CD4-positive, alpha-beta memory T cell (primary cell): ENCODE measurements around the gene GSTA1. TPM values are rescaled to one million over a fixed set of nuclear protein-coding genes. Genes with fewer than 3 reads are reported as not detected.
"Not testable (repeated sequence)": the region's sequence is repeated elsewhere in the genome, so short reads cannot be mapped to it uniquely, and the experiment has no call there.

Source experiments
- CTCF ChIA-PET: fragments of 350-600 bp; sonication (Branson Sonifier 250); formaldehyde crosslinking; loops from one replicate; lab custom pipeline; 2021; ENCODE audit warnings: inconsistent platforms; ENCODE audit not compliant: partially characterized antibody; lab: Charles Lee
- POLR2A ChIA-PET: fragments of 350-600 bp; sonication (Branson Sonifier 250); formaldehyde crosslinking; loops from one replicate; lab custom pipeline; 2021; ENCODE audit not compliant: partially characterized antibody; lab: Charles Lee
- DNase-seq, 5 donors: peaks; one replicate each; pipeline versions ENCODE4 v3.0.0 to v3.0.0-alpha.2; 2020 to 2022; ENCODE audit warnings: mixed read lengths in 1 of 5
- H3K27ac ChIP-seq: one replicate; pipeline ENCODE4 v1.7.0; 2013; ENCODE audit warnings: low read depth, low read length
- H3K27me3 ChIP-seq: 2 replicates; pipeline ENCODE4 v1.7.0; 2013; ENCODE audit warnings: mild to moderate bottlenecking, low read length, moderate library complexity; ENCODE audit not compliant: insufficient read depth
- H3K36me3 ChIP-seq: 2 replicates; pipeline ENCODE4 v1.7.0; 2013; ENCODE audit warnings: mild to moderate bottlenecking, low read length, moderate library complexity; ENCODE audit not compliant: insufficient read depth
- H3K4me1 ChIP-seq: 2 replicates; pipeline ENCODE4 v1.7.0; 2013; ENCODE audit warnings: mild to moderate bottlenecking, low read length, moderate library complexity; ENCODE audit not compliant: insufficient read depth
- H3K4me3 ChIP-seq, 2 donors: one replicate each; pipeline ENCODE4 v1.7.0; 2013; ENCODE audit warnings: low read length in 2 of 2, mild to moderate bottlenecking in 1 of 2
- H3K9me3 ChIP-seq, 2 donors: one replicate each; pipeline ENCODE4 v1.7.0; 2013; ENCODE audit warnings: low read length in 2 of 2, control low read depth in 1 of 2; ENCODE audit not compliant: control insufficient read depth in 1 of 2
- H3K27ac Mint-ChIP-seq, 7 donors: one replicate each; pipeline ENCODE4 v1.8.0; 2020 to 2021; ENCODE audit warnings: mixed read lengths in 7 of 7, mild to moderate bottlenecking in 6 of 7, inconsistent platforms in 3 of 7, moderate library complexity in 3 of 7
- H3K27me3 Mint-ChIP-seq, 2 donors: one replicate each; pipeline ENCODE4 v1.8.0; 2020 to 2021; ENCODE audit warnings: mixed read lengths in 2 of 2
- H3K36me3 Mint-ChIP-seq, 2 donors: one replicate each; pipeline ENCODE4 v1.8.0; 2020 to 2021; ENCODE audit warnings: mixed read lengths in 2 of 2, inconsistent platforms in 1 of 2, mild to moderate bottlenecking in 1 of 2
- H3K4me1 Mint-ChIP-seq, 4 donors: one replicate each; pipeline ENCODE4 v1.8.0; 2020 to 2021; ENCODE audit warnings: mixed read lengths in 4 of 4, mild to moderate bottlenecking in 1 of 4
- H3K4me3 Mint-ChIP-seq, 8 donors: one replicate each; pipeline ENCODE4 v1.8.0; 2020 to 2021; ENCODE audit warnings: mixed read lengths in 8 of 8, mild to moderate bottlenecking in 7 of 8, moderate library complexity in 6 of 8, inconsistent platforms in 3 of 8
- H3K9me3 Mint-ChIP-seq, 8 donors: one replicate each; pipeline ENCODE4 v1.8.0; 2020 to 2021; ENCODE audit warnings: mixed read lengths in 8 of 8, mild to moderate bottlenecking in 5 of 8, inconsistent platforms in 3 of 8, moderate library complexity in 1 of 8
- intact Hi-C: fragments of 100-400 bp; cut with micrococcal nuclease; formaldehyde crosslinking; loops from one replicate; pipeline ENCODE4 v1.15.1; 2023
- polyA plus RNA-seq, 2 donors: library from polyadenylated mRNA; unstranded; fragments of 300-500 nt; fragmentation: Illumina TruSeq; gene quantifications; one replicate each; pipeline ENCODE4 v1.2.3, GENCODE V29; 2021
- total RNA-seq, 2 experiments: library from RNA; stranded (reverse); gene quantifications; one replicate each; pipeline ENCODE4 v1.2.3, GENCODE V29; 2021

The GSTA1 gene
- total and polyA plus RNA-seq, 4 experiments from 2014 or later = not detected

DNA sequence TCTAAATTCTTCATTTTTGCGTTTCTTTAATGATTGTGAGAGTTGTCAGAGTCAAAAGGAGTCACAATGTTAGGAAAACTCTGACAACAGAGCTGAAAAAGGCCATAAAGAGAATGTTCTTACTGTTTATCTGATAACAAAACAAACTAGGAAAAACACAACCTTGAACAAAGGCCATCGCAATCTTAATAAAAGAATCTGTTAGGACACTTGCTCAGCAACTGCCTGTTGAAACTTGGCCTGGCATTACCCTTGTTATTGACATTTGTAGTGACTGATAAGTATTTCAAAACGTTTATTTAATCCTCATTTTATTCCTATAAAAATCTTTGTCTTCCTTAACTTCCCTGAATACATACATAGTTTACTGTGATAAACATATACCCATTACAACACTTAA is 15.7 kb downstream of the GSTA1 start:
- H3K9me3 ChIP-seq = no peaks in the 10 kb centered on the region
- POLR2A ChIA-PET = no interaction called here
- no peaks in the 10 kb centered on the region for H3K4me1 ChIP-seq
- Mint-ChIP-seq H3K27ac (no peak overlapping the region), H3K27me3 (peaks cover 2 to 7% of the 10 kb centered on the region in 2 donors), H3K4me3 (no peak overlapping the region), H3K36me3 (no peaks in the 10 kb centered on the region), H3K9me3 (peaks cover 0 to 7% (median 4%) of the 10 kb centered on the region in 8 donors), H3K4me1 (no peaks in the 10 kb centered on the region)
- no peaks in the 10 kb centered on the region for H3K27me3 ChIP-seq
- no peak for DNase-seq
- H3K27ac ChIP-seq = no peak overlapping the region
- no peak overlapping the region for H3K4me3 ChIP-seq
- intact Hi-C loops = no loop called here
- no peaks in the 10 kb centered on the region for H3K36me3 ChIP-seq
- CTCF ChIA-PET = no interaction called here

DNA sequence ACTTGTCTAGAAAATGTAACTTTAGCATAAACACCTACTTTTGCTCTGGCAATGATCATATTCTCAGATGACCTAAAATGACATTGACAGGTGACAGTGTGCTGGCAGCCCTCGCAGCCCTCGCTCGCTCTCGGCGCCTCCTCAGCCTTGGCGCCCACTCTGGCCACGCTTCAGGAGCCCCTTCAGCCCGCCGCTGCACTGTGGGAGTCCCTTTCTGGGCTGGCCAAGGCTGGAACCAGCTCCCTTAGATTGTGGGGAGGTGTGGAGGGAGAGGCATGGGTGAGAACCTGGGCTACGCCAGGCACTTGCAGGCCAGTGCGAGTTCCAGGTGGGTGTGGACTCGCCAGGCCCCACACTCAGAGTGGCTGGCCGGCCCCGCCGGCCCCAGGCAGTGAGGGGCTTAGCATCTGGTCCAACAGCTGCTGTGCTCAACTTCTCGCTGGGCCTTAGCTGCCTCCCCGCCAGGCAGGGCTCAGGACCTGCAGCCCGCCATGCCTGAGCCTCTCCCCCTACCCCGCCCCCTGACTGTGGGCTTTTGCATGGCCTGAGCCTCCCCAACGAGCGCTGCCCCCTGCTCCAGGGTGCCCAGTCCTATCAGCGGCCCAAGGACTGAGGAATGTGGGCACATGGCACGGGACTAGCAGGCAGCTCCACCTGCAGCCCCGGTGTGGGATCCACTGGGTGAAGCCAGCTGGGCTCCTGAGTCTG is 17.2 kb downstream of the GSTA1 start:
- H3K4me1 ChIP-seq = no peaks in the 10 kb centered on the region
- DNase-seq = no peak
- Mint-ChIP-seq H3K9me3 (peaks cover 0 to 2% (median 0%) of the 10 kb centered on the region in 8 donors), H3K36me3 (no peaks in the 10 kb centered on the region), H3K4me1 (no peaks in the 10 kb centered on the region), H3K27ac (no peak overlapping the region), H3K27me3 (peaks cover 5 to 7% of the 10 kb centered on the region in 2 donors), H3K4me3 (no peak overlapping the region)
- intact Hi-C loops = no loop called here
- no peaks in the 10 kb centered on the region for H3K36me3 ChIP-seq
- H3K27ac ChIP-seq = no peak overlapping the region
- H3K4me3 ChIP-seq = no peak overlapping the region
- H3K27me3 ChIP-seq = no peaks in the 10 kb centered on the region
- ChIA-PET CTCF (no interaction called here), POLR2A (no interaction called here)
- H3K9me3 ChIP-seq = no peaks in the 10 kb centered on the region

DNA sequence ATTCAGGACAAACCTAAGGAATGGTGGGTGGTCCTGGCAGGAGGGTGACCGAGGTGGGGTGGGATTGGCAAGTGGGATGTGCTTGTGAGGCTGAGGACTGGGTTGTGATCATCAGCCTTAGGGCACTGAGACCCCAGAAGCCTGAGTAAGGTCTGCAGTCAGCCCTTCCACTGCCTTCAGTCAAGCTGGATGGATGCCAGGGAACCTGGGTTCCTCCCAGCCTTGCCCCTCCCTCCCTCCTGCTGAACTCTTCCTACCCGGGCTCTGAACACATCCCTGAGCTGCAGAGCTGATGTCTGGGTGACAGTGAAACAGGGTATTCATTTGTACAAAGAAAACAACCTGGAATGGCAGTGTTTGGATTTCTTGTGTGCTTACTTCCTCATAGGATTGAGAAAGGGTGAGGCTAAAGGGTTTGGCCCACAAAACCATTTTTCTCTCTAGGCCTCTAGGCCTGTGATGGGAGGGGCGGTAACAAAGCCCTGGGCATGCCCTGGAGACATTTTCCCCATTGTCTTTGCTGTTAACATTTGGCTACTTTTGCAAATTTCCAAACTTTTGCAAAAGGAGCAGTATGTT is 20.8 kb downstream of the GSTA1 start:
- DNase-seq, POLR2A ChIA-PET, H3K9me3 Mint-ChIP-seq, H3K27ac Mint-ChIP-seq, intact Hi-C loops, H3K36me3 Mint-ChIP-seq, CTCF ChIA-PET, H3K27ac ChIP-seq, H3K27me3 ChIP-seq, H3K4me3 ChIP-seq, H3K4me1 Mint-ChIP-seq, H3K4me1 ChIP-seq, H3K4me3 Mint-ChIP-seq, H3K36me3 ChIP-seq, H3K9me3 ChIP-seq: not testable (repeated sequence)
- peaks cover 14 to 20% of the 10 kb centered on the region in 2 donors for H3K27me3 Mint-ChIP-seq

DNA sequence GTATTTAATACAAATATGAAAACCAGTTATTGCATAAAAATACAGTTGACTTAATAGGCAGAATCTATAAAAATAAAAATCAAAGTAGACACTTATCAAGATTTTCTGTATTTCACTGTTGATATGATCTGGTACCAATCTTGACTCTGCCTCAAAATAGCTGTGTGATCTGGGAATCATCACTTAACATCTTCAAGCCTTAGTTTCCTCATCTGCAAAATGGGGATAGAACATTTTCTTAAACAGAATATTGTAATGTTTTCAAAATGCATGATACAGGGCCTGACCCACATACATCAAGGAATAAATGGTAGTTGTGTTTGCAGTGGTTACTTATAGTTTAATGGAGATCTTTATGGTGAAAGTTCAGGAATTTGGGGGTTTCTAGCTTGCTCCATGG is 21.4 kb downstream of the GSTA1 start:
- H3K9me3 Mint-ChIP-seq, H3K36me3 Mint-ChIP-seq, CTCF ChIA-PET, H3K27ac Mint-ChIP-seq, H3K27ac ChIP-seq, intact Hi-C loops, H3K4me3 ChIP-seq, POLR2A ChIA-PET, DNase-seq, H3K9me3 ChIP-seq, H3K4me3 Mint-ChIP-seq, H3K4me1 Mint-ChIP-seq, H3K27me3 ChIP-seq, H3K4me1 ChIP-seq, H3K36me3 ChIP-seq: not testable (repeated sequence)
- H3K27me3 Mint-ChIP-seq = peaks cover 17 to 21% of the 10 kb centered on the region in 2 donors

DNA sequence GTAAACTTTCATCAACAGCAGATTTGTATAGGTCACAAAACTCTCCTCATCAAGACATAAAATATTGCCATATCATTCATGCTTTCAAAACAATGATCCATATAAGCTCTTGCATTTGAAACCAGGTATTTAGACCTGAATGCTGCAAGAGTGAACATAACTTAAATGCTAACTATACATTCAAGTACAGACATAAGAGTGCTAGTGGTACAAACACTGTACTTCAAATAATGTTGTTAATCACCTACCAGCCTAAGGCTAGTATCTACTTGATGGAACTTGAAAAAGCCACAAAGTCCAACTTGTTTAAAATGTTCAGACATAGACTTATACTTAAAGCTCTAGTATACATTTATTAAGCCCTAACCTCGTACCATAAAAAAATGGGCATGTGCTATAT is 24.4 kb downstream of the GSTA1 start:
- Histone ChIP-seq H3K36me3 (no peaks in the 10 kb centered on the region), H3K4me3 (no peak overlapping the region), H3K27me3 (no peaks in the 10 kb centered on the region), H3K9me3 (no peaks in the 10 kb centered on the region), H3K27ac (no peak overlapping the region), H3K4me1 (no peaks in the 10 kb centered on the region)
- H3K9me3 Mint-ChIP-seq = peaks cover 0 to 6% (median 0%) of the 10 kb centered on the region in 8 donors
- DNase-seq = no peak
- peaks cover 19 to 27% of the 10 kb centered on the region in 2 donors for H3K27me3 Mint-ChIP-seq
- no peak overlapping the region for H3K27ac Mint-ChIP-seq
- ChIA-PET CTCF (no interaction called here), POLR2A (no interaction called here)
- no peaks in the 10 kb centered on the region for H3K4me1 Mint-ChIP-seq
- H3K36me3 Mint-ChIP-seq = no peaks in the 10 kb centered on the region
- no peak overlapping the region for H3K4me3 Mint-ChIP-seq
- intact Hi-C loops = no loop called here

DNA sequence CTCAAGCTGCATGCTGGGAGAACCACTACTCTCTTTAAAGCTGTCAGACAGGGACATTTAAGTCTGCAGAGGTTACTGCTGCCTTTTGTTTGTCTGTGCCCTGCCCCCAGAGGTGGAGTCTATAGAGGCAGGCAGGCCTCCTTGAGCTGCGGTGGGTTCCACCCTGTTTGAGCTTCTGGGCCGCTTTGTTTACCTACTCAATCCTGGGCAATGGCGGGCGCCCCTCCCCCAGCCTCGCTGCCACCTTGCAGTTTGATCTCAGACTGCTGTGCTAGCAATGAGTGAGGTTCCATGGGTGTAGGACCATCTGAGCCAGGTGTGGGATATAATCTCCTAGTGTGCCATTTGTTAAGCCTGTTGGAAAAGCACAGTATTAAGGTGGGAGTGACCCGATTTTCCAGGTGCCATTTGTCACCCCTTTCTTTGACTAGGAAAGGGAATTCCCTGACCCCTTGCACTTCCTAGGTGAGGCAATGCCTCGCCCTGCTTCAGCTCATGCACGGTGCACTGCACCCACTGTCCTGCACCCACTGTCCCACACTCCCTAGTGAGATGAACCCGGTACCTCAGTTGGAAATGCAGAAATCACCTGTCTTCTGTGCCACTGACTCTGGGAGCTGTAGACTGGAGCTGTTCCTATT is 26.8 kb downstream of the GSTA1 start:
- peaks cover 19 to 24% of the 10 kb centered on the region in 2 donors for H3K27me3 Mint-ChIP-seq
- intact Hi-C loops = not testable (repeated sequence)

DNA sequence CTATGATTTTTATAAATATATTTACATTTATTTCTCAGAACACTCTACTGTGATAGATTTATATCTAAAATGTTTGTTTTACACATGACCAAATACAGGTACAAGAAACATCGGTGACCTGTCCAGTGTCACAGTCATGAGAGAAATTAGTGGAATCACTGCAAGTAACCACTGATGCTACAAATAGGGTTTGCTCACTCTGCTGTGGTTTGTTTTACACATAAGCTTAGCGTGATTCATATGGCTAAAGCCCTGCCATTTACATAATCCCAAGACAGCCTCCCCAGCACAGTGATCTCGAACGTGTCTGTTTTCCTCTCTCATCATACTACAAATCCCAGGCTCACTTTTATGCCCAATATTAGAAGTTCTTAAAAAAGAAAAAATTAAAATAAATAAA is 34.2 kb downstream of the GSTA1 start:
- H3K9me3 ChIP-seq, H3K9me3 Mint-ChIP-seq, H3K36me3 Mint-ChIP-seq, H3K27ac ChIP-seq, intact Hi-C loops, H3K4me3 ChIP-seq, H3K27ac Mint-ChIP-seq, H3K4me3 Mint-ChIP-seq, H3K36me3 ChIP-seq, H3K4me1 Mint-ChIP-seq, CTCF ChIA-PET, POLR2A ChIA-PET, DNase-seq, H3K4me1 ChIP-seq, H3K27me3 ChIP-seq, H3K27me3 Mint-ChIP-seq: not testable (repeated sequence)

More for the DNA sequence above, 26.8 kb downstream of the GSTA1 start:
- POLR2A ChIA-PET, H3K4me3 ChIP-seq, H3K4me3 Mint-ChIP-seq, H3K9me3 Mint-ChIP-seq, DNase-seq, H3K27ac ChIP-seq, H3K36me3 Mint-ChIP-seq, CTCF ChIA-PET, H3K27ac Mint-ChIP-seq, H3K27me3 ChIP-seq, H3K4me1 ChIP-seq, H3K36me3 ChIP-seq, H3K4me1 Mint-ChIP-seq, H3K9me3 ChIP-seq: not testable (repeated sequence)
